Activated CD8-positive, alpha-beta T cell treated with anti-CD3 and anti-CD28 coated beads for 36 hours (primary cell): ENCODE results near the gene GFOD1. TPM values are rescaled to one million over a fixed set of nuclear protein-coding genes. Genes with fewer than 3 reads are reported as not detected.

Experiments used
- ATAC-seq: fragments of 200-7000 bp; cut with Tn5 transposase; one replicate; pipeline ENCODE4 v1.10.0; 2021; ENCODE audit warnings: mild to moderate bottlenecking, moderate library complexity
- CTCF ChIA-PET: fragments of 350-600 bp; sonication (Branson Sonifier 250); formaldehyde crosslinking; loops from one replicate; lab custom pipeline; 2021; ENCODE audit warnings: antibody characterized with exemption; lab: Charles Lee
- POLR2A ChIA-PET: fragments of 350-600 bp; sonication (Branson Sonifier 250); formaldehyde crosslinking; loops from one replicate; lab custom pipeline; 2021; ENCODE audit warnings: antibody characterized with exemption; lab: Charles Lee
- DNase-seq: peaks from one replicate; pipeline ENCODE4 v3.0.0-alpha.2; 2020
- H3K27ac Mint-ChIP-seq: one replicate; pipeline ENCODE4 v1.8.0; 2021; ENCODE audit warnings: mild to moderate bottlenecking, mixed read lengths
- H3K27me3 Mint-ChIP-seq: one replicate; pipeline ENCODE4 v1.8.0; 2021; ENCODE audit warnings: mixed read lengths
- H3K36me3 Mint-ChIP-seq: one replicate; pipeline ENCODE4 v1.8.0; 2021; ENCODE audit warnings: low read depth, mixed read lengths
- H3K4me1 Mint-ChIP-seq: one replicate; pipeline ENCODE4 v1.8.0; 2021; ENCODE audit warnings: low read depth, mixed read lengths
- H3K4me3 Mint-ChIP-seq: one replicate; pipeline ENCODE4 v1.8.0; 2021; ENCODE audit warnings: mild to moderate bottlenecking, moderate library complexity, mixed read lengths
- H3K9me3 Mint-ChIP-seq: one replicate; pipeline ENCODE4 v1.8.0; 2021; ENCODE audit warnings: mixed read lengths
- CTCF ChIP-seq: fragments of 200-600 bp; IDR thresholded peaks from one replicate; pipeline ENCODE4 v1.8.0; 2022; ENCODE audit warnings: antibody characterized with exemption, mild to moderate bottlenecking
- intact Hi-C: fragments of 100-400 bp; cut with micrococcal nuclease; formaldehyde crosslinking; loops from one replicate; pipeline ENCODE4 v1.10.0; 2022
- total RNA-seq, 2 experiments: library from RNA; stranded (reverse); gene quantifications; one replicate each; pipeline ENCODE4 v1.2.3, GENCODE V29; 2021

GFOD1 gene
- total RNA-seq, 2 experiments from 2014 or later: 12.3 to 12.9 TPM

DNA sequence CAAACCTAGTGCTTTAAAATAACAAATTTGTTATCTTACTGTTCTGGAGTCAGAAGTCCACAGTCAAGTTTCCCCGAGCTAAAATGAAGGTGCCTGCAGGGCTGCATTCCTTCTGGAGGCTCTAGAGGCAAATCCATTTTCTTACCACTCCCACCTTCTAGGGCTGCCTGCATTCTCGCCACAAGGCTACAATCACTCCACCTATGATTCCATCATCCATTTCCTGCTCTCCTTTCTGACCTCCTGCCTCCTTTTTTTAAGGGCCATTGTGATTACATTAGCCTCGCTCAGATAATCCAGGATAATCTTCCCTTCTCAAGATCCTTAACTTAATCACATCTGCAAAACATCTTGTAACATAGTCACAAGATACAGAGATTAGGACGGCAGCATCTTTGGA is 44.6 kb upstream of the GFOD1 start:
- no peaks in the 10 kb centered on the region for H3K36me3 Mint-ChIP-seq
- no peaks in the 10 kb centered on the region for H3K9me3 Mint-ChIP-seq
- intact Hi-C loops: no loop called here
- no peaks in the 10 kb centered on the region for H3K27me3 Mint-ChIP-seq
- H3K27ac Mint-ChIP-seq: no peak overlapping the region
- TF ChIP-seq CTCF: no peak
- ATAC-seq: no peak
- ChIA-PET CTCF (interaction anchor here (1.2 to 1.3 kb wide), 2 partner anchors 15 to 43 kb away, joined by 4 to 6 read pairs; no protein-coding TSS in a partner anchor), POLR2A (interaction anchor here (1.4 kb wide), 1 partner anchor 16 kb away, joined by 3 read pairs; no protein-coding TSS in a partner anchor)
- H3K4me1 Mint-ChIP-seq: peaks cover 4% of the 10 kb centered on the region
- DNase-seq: no peak
- H3K4me3 Mint-ChIP-seq: no peak overlapping the region

DNA sequence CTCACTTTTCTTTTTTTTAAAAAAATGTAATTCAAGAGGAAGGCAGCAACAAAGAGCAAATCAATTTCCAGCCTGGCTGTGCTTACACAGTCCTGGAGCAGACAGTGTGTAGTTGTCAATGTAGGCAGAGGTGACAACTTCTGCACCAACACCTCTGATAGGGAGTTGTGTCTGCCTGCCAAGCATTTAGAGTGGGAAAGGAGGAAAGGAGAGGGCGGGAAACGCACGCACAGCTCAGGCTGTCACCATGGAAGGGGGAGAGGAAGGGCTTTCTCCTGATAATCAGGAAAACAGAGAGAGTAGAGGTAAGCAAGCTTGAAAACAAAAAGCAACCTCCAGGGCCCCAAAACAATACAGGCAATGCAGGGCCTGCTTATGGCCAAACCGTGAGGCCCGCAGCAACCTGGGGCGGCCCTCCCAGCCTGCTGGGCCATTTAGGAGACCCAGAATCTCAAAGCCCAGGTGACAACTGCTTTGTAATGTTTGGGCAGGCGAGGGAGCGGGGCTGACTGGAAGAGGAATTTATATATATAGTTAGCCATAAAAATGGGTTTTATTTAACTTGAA is 41.5 kb upstream of the GFOD1 start:
- CTCF ChIA-PET: interaction anchor here (0.8 kb wide), 1 partner anchor 46 kb away, joined by 3 read pairs; no protein-coding TSS in a partner anchor

GRCh38 chr6:13528232-13528631 is 40.8 kb upstream of the GFOD1 start:
- no peak for DNase-seq
- H3K27me3 Mint-ChIP-seq: no peaks in the 10 kb centered on the region
- H3K9me3 Mint-ChIP-seq: no peaks in the 10 kb centered on the region
- no peak for ATAC-seq
- H3K4me1 Mint-ChIP-seq: peaks cover 14% of the 10 kb centered on the region
- H3K27ac Mint-ChIP-seq: no peak overlapping the region
- intact Hi-C loops: no loop called here
- H3K4me3 Mint-ChIP-seq: no peak overlapping the region
- TF ChIP-seq CTCF: no peak
- CTCF ChIA-PET: interaction anchor here (0.8 kb wide), 1 partner anchor 47 kb away, joined by 3 read pairs; no protein-coding TSS in a partner anchor
- POLR2A ChIA-PET: interaction anchor here (0.6 kb wide), 1 partner anchor 178 kb away, joined by 3 read pairs; no protein-coding TSS in a partner anchor
- no peaks in the 10 kb centered on the region for H3K36me3 Mint-ChIP-seq

More for the DNA sequence above, 41.5 kb upstream of the GFOD1 start:
- H3K27me3 Mint-ChIP-seq: no peaks in the 10 kb centered on the region
- no peak for ATAC-seq
- no peak for TF ChIP-seq CTCF
- intact Hi-C loops: no loop called here
- H3K36me3 Mint-ChIP-seq: no peaks in the 10 kb centered on the region
- H3K4me1 Mint-ChIP-seq: peaks cover 14% of the 10 kb centered on the region
- no peak overlapping the region for H3K27ac Mint-ChIP-seq
- POLR2A ChIA-PET: interaction anchor here (0.6 kb wide), 1 partner anchor 179 kb away, joined by 3 read pairs; no protein-coding TSS in a partner anchor
- no peaks in the 10 kb centered on the region for H3K9me3 Mint-ChIP-seq
- no peak for DNase-seq
- no peak overlapping the region for H3K4me3 Mint-ChIP-seq

DNA sequence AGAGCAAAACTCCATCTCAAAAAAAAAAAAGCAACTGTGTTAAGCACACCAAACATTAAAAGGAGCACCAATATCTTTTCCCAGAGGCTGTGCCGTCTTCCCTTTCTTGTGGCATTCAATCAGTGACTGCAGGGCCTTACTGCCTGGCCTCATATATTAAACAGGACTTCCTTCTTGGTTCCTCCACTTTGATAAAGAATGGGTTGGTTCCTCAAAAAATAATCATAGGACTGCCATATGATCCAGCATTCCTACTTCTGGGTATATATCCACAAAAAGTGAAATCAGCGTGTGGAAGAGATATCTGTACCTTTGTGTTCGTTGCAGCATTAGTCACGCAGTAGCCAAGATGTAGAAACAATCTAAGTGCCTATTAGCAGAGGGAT is 40.3 kb upstream of the GFOD1 start:
- no peak for TF ChIP-seq CTCF
- H3K9me3 Mint-ChIP-seq: no peaks in the 10 kb centered on the region
- ATAC-seq: no peak
- DNase-seq: no peak
- CTCF ChIA-PET: no interaction called here
- intact Hi-C loops: no loop called here
- no peaks in the 10 kb centered on the region for H3K27me3 Mint-ChIP-seq
- peaks cover 14% of the 10 kb centered on the region for H3K4me1 Mint-ChIP-seq
- POLR2A ChIA-PET: no interaction called here
- H3K4me3 Mint-ChIP-seq: no peak overlapping the region
- no peaks in the 10 kb centered on the region for H3K36me3 Mint-ChIP-seq
- H3K27ac Mint-ChIP-seq: no peak overlapping the region
